Measurements from ENCODE around the gene BROX. TPM values are rescaled to one million over a fixed set of nuclear protein-coding genes. Genes with fewer than 3 reads are reported as not detected.
"Not testable (repeated sequence)": the region's sequence is repeated elsewhere in the genome, so short reads cannot be mapped to it uniquely, and the experiment has no call there.

Gene BROX
- total and polyA plus RNA-seq, 4 donors, result 6.0 to 28.3 (median 14.4) TPM

DNA sequence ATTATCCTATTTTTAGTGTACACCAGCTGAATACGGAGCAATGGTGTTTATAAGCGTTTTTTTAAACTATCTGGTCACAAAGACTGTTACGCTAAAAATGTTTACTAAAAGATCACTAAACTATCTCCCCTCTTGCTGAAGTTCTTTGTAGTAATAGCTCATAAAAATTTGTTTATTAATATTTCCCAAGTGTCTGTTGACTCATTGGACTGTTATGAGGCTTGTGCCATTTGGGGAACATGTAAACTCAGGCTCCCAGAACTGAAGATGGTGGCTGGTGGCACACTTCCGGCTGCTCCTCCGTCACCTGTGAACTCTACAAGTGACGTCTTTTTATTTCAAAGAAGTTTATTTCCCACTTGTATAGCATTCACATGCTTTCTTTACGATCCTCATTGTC is 46.4 kb upstream of the BROX start:
- TF ChIP-seq, protein P1, sequence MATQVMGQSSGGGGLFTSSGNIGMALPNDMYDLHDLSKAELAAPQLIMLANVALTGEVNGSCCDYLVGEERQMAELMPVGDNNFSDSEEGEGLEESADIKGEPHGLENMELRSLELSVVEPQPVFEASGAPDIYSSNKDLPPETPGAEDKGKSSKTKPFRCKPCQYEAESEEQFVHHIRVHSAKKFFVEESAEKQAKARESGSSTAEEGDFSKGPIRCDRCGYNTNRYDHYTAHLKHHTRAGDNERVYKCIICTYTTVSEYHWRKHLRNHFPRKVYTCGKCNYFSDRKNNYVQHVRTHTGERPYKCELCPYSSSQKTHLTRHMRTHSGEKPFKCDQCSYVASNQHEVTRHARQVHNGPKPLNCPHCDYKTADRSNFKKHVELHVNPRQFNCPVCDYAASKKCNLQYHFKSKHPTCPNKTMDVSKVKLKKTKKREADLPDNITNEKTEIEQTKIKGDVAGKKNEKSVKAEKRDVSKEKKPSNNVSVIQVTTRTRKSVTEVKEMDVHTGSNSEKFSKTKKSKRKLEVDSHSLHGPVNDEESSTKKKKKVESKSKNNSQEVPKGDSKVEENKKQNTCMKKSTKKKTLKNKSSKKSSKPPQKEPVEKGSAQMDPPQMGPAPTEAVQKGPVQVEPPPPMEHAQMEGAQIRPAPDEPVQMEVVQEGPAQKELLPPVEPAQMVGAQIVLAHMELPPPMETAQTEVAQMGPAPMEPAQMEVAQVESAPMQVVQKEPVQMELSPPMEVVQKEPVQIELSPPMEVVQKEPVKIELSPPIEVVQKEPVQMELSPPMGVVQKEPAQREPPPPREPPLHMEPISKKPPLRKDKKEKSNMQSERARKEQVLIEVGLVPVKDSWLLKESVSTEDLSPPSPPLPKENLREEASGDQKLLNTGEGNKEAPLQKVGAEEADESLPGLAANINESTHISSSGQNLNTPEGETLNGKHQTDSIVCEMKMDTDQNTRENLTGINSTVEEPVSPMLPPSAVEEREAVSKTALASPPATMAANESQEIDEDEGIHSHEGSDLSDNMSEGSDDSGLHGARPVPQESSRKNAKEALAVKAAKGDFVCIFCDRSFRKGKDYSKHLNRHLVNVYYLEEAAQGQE (IDR thresholded peaks at IDR 0.05), result no peak
- TF ChIP-seq, protein P2, sequence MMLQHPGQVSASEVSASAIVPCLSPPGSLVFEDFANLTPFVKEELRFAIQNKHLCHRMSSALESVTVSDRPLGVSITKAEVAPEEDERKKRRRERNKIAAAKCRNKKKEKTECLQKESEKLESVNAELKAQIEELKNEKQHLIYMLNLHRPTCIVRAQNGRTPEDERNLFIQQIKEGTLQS (IDR thresholded peaks at IDR 0.05), result no peak
- no peak for TF ChIP-seq HNF4G (IDR thresholded peaks at IDR 0.05)
- TF ChIP-seq RAD21 (IDR thresholded peaks at IDR 0.05), result no peak
- TF ChIP-seq EGR1 (IDR thresholded peaks at IDR 0.05; ENCODE audit: low read depth in 2 of 2), result no peak
- no peak for TF ChIP-seq GABPA (IDR thresholded peaks at IDR 0.05 in 1 of 2, conservative IDR thresholded peaks at IDR 0.05 in 1 of 2)
- TF ChIP-seq, protein P3, sequence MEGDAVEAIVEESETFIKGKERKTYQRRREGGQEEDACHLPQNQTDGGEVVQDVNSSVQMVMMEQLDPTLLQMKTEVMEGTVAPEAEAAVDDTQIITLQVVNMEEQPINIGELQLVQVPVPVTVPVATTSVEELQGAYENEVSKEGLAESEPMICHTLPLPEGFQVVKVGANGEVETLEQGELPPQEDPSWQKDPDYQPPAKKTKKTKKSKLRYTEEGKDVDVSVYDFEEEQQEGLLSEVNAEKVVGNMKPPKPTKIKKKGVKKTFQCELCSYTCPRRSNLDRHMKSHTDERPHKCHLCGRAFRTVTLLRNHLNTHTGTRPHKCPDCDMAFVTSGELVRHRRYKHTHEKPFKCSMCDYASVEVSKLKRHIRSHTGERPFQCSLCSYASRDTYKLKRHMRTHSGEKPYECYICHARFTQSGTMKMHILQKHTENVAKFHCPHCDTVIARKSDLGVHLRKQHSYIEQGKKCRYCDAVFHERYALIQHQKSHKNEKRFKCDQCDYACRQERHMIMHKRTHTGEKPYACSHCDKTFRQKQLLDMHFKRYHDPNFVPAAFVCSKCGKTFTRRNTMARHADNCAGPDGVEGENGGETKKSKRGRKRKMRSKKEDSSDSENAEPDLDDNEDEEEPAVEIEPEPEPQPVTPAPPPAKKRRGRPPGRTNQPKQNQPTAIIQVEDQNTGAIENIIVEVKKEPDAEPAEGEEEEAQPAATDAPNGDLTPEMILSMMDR (IDR thresholded peaks at IDR 0.05; ENCODE audit: low read depth, low read length, missing input control), result no peak
- no peak overlapping the region for H3K4me3 ChIP-seq (ENCODE audit: low read depth in 1 of 3, low read length in 3 of 3)
- no peak overlapping the region for H3K27ac ChIP-seq (ENCODE audit: low read depth in 1 of 2, low read length in 2 of 2)
- peaks cover 13 to 62% (median 58%) of the 10 kb centered on the region in 4 donors for H3K36me3 ChIP-seq (ENCODE audit: control insufficient read depth in 4 of 4, insufficient read depth in 3 of 4, low read depth in 1 of 4, low read length in 3 of 4)
- H3K4me1 ChIP-seq (ENCODE audit: control insufficient read depth in 4 of 4, insufficient read depth in 4 of 4, low read length in 3 of 4), result peaks cover 0 to 1% (median 0%) of the 10 kb centered on the region in 4 donors
- no peaks in the 10 kb centered on the region for H3K9me3 ChIP-seq (ENCODE audit: control insufficient read depth in 4 of 4, low read length in 3 of 4)
- DNase-seq (ENCODE audit: low spot score), result no peak
- no peak overlapping the region for H3K9ac ChIP-seq (ENCODE audit: low read depth in 1 of 2, low read length in 2 of 2)
- 94% methylated on average over 7 of the region's 7 CpGs for WGBS
- no peaks in the 10 kb centered on the region for H3K27me3 ChIP-seq (ENCODE audit: control insufficient read depth in 4 of 4, insufficient read depth in 4 of 4, low read length in 3 of 4)

DNA sequence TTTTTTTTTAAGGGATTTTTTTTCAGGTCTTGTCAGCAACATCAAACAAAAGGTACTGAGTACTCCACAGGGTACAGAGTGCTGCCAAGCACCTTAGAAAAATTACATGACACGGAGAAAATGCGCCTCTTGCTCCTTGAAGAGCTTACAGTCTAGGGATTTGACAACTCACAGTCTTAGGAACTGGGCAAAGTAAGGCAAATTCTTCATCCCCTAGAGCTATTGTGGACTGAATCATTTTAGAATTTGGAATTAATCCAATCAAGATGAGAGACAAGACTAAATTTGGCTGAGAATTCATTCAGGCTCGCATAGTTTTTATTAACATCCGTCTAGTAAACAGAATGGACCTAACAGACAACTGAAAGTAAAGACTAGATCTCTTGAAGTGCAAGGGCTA is 44.2 kb upstream of the BROX start:
- H3K4me1 ChIP-seq (ENCODE audit: control insufficient read depth in 4 of 4, insufficient read depth in 4 of 4, low read length in 3 of 4); H3K27ac ChIP-seq (ENCODE audit: low read depth in 1 of 2, low read length in 2 of 2); H3K9me3 ChIP-seq (ENCODE audit: control insufficient read depth in 4 of 4, low read length in 3 of 4); H3K4me3 ChIP-seq (ENCODE audit: low read depth in 1 of 3, low read length in 3 of 3); DNase-seq (ENCODE audit: low spot score); H3K27me3 ChIP-seq (ENCODE audit: control insufficient read depth in 4 of 4, insufficient read depth in 4 of 4, low read length in 3 of 4); H3K9ac ChIP-seq (ENCODE audit: low read depth in 1 of 2, low read length in 2 of 2): not testable (repeated sequence)
- H3K36me3 ChIP-seq (ENCODE audit: control insufficient read depth in 4 of 4, insufficient read depth in 3 of 4, low read depth in 1 of 4, low read length in 3 of 4), result peaks cover 9 to 43% (median 38%) of the 10 kb centered on the region in 4 donors
- no CpG with 5 or more reads among the region's 4 CpGs for WGBS

DNA sequence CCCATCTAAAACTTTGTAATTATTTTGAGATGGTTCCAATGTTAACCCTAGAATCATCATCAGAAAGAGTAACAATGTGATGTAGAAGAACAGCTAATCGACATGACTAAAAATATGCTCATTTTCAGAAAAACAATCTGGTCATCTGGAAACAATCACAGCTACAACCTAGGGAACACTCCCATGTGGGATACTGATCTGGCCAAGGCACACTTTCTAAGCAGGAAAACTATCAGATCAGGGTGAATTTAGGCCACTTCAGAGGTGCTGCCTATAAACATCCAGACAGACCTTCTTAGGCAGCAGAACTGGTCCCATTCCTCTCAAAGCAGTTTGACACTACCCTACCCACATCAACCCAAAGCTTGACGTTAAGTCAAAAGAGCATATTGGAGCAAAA is 43.3 kb upstream of the BROX start:
- H3K36me3 ChIP-seq (ENCODE audit: control insufficient read depth in 4 of 4, insufficient read depth in 3 of 4, low read depth in 1 of 4, low read length in 3 of 4), result peaks cover 8 to 33% (median 30%) of the 10 kb centered on the region in 4 donors
- H3K27ac ChIP-seq (ENCODE audit: low read depth in 1 of 2, low read length in 2 of 2); H3K9me3 ChIP-seq (ENCODE audit: control insufficient read depth in 4 of 4, low read length in 3 of 4); H3K27me3 ChIP-seq (ENCODE audit: control insufficient read depth in 4 of 4, insufficient read depth in 4 of 4, low read length in 3 of 4); H3K9ac ChIP-seq (ENCODE audit: low read depth in 1 of 2, low read length in 2 of 2); H3K4me3 ChIP-seq (ENCODE audit: low read depth in 1 of 3, low read length in 3 of 3); DNase-seq (ENCODE audit: low spot score); H3K4me1 ChIP-seq (ENCODE audit: control insufficient read depth in 4 of 4, insufficient read depth in 4 of 4, low read length in 3 of 4): not testable (repeated sequence)
- WGBS, result 97% methylated on average over 1 of the region's 2 CpGs
